Thyroid gland (tissue), 4 donors: ENCODE results near the gene ACSL6.

Source experiments
- POLR2A ChIP-seq, 2 donors: fragments of 450-650 bp; IDR thresholded peaks; one replicate each; pipeline ENCODE4 v1.6.1; 2017; ENCODE audit warnings: antibody characterized with exemption in 2 of 2, mild to moderate bottlenecking in 2 of 2, moderate library complexity in 1 of 2
- TF ChIP-seq, protein P1 (sequence below), 6 experiments: fragments of 200-600 bp in 3 of 6; fragments of 450-650 bp in 3 of 6; sonication (generic) in 3 of 6; IDR thresholded peaks; one replicate each; pipeline ENCODE4 v1.5.1; 2016 to 2019; ENCODE audit warnings: antibody characterized with exemption in 6 of 6, mild to moderate bottlenecking in 2 of 6, inconsistent platforms in 1 of 6, moderate library complexity in 1 of 6

DNA sequence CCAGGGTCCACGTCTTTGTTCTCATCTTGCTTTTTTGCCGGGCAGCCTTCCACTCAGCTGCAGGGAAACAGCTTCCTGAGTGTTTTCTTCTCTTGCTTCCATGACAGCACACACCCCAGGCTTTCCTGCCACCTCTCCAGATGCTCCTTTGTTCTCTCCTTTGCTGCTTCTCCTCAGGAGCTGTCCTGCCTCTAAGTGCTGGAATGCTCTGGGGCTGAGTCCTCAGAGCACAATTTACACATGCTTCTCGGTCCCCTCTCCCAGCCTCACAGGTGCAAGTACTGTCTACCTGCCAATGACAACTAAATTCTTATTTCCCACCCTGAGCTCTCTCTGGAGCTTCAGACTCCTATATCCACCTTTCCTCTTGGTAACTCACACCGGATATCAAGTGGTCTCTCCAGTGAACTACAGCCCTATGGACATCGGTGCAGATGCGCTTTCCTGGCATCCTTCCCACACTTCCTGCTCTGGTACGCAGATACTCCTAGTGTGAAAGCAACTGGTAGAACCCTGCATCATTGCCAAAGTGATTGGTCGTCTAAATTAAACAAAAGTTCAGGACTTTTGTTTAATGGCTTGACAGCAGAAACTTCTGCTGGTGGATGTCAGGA, 13.4 kb upstream of the ACSL6 start:
- no peak for TF ChIP-seq POLR2A (IDR thresholded peaks at IDR 0.05)
- TF ChIP-seq, protein P1, sequence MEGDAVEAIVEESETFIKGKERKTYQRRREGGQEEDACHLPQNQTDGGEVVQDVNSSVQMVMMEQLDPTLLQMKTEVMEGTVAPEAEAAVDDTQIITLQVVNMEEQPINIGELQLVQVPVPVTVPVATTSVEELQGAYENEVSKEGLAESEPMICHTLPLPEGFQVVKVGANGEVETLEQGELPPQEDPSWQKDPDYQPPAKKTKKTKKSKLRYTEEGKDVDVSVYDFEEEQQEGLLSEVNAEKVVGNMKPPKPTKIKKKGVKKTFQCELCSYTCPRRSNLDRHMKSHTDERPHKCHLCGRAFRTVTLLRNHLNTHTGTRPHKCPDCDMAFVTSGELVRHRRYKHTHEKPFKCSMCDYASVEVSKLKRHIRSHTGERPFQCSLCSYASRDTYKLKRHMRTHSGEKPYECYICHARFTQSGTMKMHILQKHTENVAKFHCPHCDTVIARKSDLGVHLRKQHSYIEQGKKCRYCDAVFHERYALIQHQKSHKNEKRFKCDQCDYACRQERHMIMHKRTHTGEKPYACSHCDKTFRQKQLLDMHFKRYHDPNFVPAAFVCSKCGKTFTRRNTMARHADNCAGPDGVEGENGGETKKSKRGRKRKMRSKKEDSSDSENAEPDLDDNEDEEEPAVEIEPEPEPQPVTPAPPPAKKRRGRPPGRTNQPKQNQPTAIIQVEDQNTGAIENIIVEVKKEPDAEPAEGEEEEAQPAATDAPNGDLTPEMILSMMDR (IDR thresholded peaks at IDR 0.05): no peak
